IMR-90 (cell line): ENCODE data around the gene SOX8. TPM values are rescaled to one million over a fixed set of nuclear protein-coding genes. Genes with fewer than 3 reads are reported as not detected.

Source experiments
- ATAC-seq: fragments of 200-7000 bp; cut with Tn5 transposase; 2 replicates; pipeline ENCODE4 v1.9.1; 2020; ENCODE audit warnings: low read depth, mild to moderate bottlenecking, moderate library complexity
- BruUV-seq: library from RNA; stranded (reverse); fragments of 400-500 nt; replicated peaks from 2 replicates; lab custom pipeline; 2021; lab: Mats Ljungman, UMichigan
- CTCF ChIA-PET: fragments of 300-600 bp; formaldehyde crosslinking; extraction: SDS; loops from one replicate; lab custom pipeline; 2021; ENCODE audit warnings: antibody characterized with exemption; lab: Yijun Ruan, JAX
- POLR2A ChIA-PET: fragments of 300-600 bp; sonication (Branson Sonifier 250); formaldehyde crosslinking; loops from one replicate; lab custom pipeline; 2022; ENCODE audit warnings: antibody characterized with exemption; ENCODE audit not compliant: unreplicated experiment; lab: Charles Lee
- DNase-seq: peaks from one replicate; pipeline ENCODE4 v3.0.0; 2013
- H2AFZ ChIP-seq: replicated peaks from 2 replicates; pipeline ENCODE3; 2013; ENCODE audit warnings: low read length, mild to moderate bottlenecking; ENCODE audit not compliant: poor library complexity
- H2AK5ac ChIP-seq: 2 replicates; pipeline ENCODE4 v1.6.1; 2013; ENCODE audit warnings: low read depth, low read length, inconsistent platforms
- H2AK9ac ChIP-seq: replicated peaks from 2 replicates; pipeline ENCODE3; 2013; ENCODE audit warnings: mild to moderate bottlenecking, low read depth, low read length, moderate library complexity; ENCODE audit not compliant: poor library complexity
- H2BK120ac ChIP-seq: 2 replicates; pipeline ENCODE4 v1.6.1; 2013; ENCODE audit warnings: low read depth, low read length, inconsistent platforms
- H2BK15ac ChIP-seq: 3 replicates; pipeline ENCODE4 v1.6.1; 2013; ENCODE audit warnings: low read depth, low read length, inconsistent platforms
- H2BK20ac ChIP-seq: 2 replicates; pipeline ENCODE4 v1.6.1; 2013; ENCODE audit warnings: low read depth, mild to moderate bottlenecking, inconsistent platforms, low read length, moderate library complexity
- H2BK5ac ChIP-seq: 2 replicates; pipeline ENCODE4 v1.6.1; 2013; ENCODE audit warnings: mild to moderate bottlenecking, low read depth, low read length, inconsistent platforms; ENCODE audit not compliant: poor library complexity, severe bottlenecking
- H3K14ac ChIP-seq: replicated peaks from 2 replicates; pipeline ENCODE4 v1.6.1; 2013; ENCODE audit warnings: low read depth, low read length, inconsistent platforms
- H3K18ac ChIP-seq: 2 replicates; pipeline ENCODE4 v1.6.1; 2013; ENCODE audit warnings: low read depth, low read length, control low read depth
- H3K23ac ChIP-seq: 2 replicates; pipeline ENCODE4 v1.6.1; 2013; ENCODE audit warnings: low read depth, low read length, inconsistent platforms
- H3K27ac ChIP-seq: 2 replicates; pipeline ENCODE4 v1.5.1; 2013; ENCODE audit warnings: mild to moderate bottlenecking, control low read depth, low read length; ENCODE audit not compliant: insufficient read depth
- H3K27me3 ChIP-seq: 2 replicates; pipeline ENCODE4 v1.6.1; 2013; ENCODE audit warnings: low read length; ENCODE audit not compliant: control insufficient read depth, insufficient read depth
- H3K36me3 ChIP-seq: 2 replicates; pipeline ENCODE4 v1.6.1; 2013; ENCODE audit warnings: low read length, mixed read lengths; ENCODE audit not compliant: control insufficient read depth, insufficient read depth
- H3K4ac ChIP-seq: 2 replicates; pipeline ENCODE4 v1.6.1; 2013; ENCODE audit warnings: low read depth, low read length, inconsistent platforms
- H3K4me1 ChIP-seq: 2 replicates; pipeline ENCODE4 v1.6.1; 2013; ENCODE audit warnings: low read length, mixed read lengths; ENCODE audit not compliant: control insufficient read depth, insufficient read depth
- H3K4me2 ChIP-seq: 2 replicates; pipeline ENCODE4 v1.6.1; 2013; ENCODE audit warnings: low read depth, mild to moderate bottlenecking, control low read depth, low read length, moderate library complexity
- H3K4me3 ChIP-seq: 2 replicates; pipeline ENCODE4 v1.5.1; 2013; ENCODE audit warnings: low read depth, mild to moderate bottlenecking, control low read depth, low read length, moderate library complexity; ENCODE audit not compliant: insufficient read depth
- H3K56ac ChIP-seq: 2 replicates; pipeline ENCODE4 v1.6.1; 2013; ENCODE audit warnings: low read length, inconsistent platforms; ENCODE audit not compliant: insufficient read depth; ENCODE audit errors: extremely low read depth
- H3K79me1 ChIP-seq, 2 experiments: 2 replicates each; pipeline ENCODE4 v1.6.1; 2013; ENCODE audit warnings: low read length in 2 of 2, inconsistent platforms in 1 of 2, low read depth in 1 of 2
- H3K9ac ChIP-seq: 2 replicates; pipeline ENCODE4 v1.6.1; 2013; ENCODE audit warnings: low read depth, low read length, control low read depth
- H3K9me1 ChIP-seq: 2 replicates; pipeline ENCODE4 v1.6.1; 2013; ENCODE audit warnings: low read length, inconsistent platforms; ENCODE audit not compliant: insufficient read depth
- H3K9me3 ChIP-seq: 2 replicates; pipeline ENCODE4 v1.6.1; 2013; ENCODE audit warnings: low read length; ENCODE audit not compliant: control insufficient read depth, insufficient read depth
- H4K20me1 ChIP-seq: 2 replicates; pipeline ENCODE4 v1.6.1; 2013; ENCODE audit warnings: low read length, inconsistent platforms; ENCODE audit not compliant: insufficient read depth
- H4K5ac ChIP-seq: 2 replicates; pipeline ENCODE4 v1.6.1; 2013; ENCODE audit warnings: mild to moderate bottlenecking, low read depth, low read length, control low read depth
- H4K8ac ChIP-seq, 2 experiments: 2 replicates each; pipeline ENCODE4 v1.6.1; 2013; ENCODE audit warnings: low read depth in 2 of 2, low read length in 2 of 2, control low read depth in 1 of 2, inconsistent platforms in 1 of 2
- H4K91ac ChIP-seq: 2 replicates; pipeline ENCODE4 v1.6.1; 2013; ENCODE audit warnings: low read depth, low read length, inconsistent platforms; ENCODE audit not compliant: insufficient read depth
- RFX5 ChIP-seq: IDR thresholded peaks from 2 replicates; pipeline ENCODE4 v1.8.0; 2012; ENCODE audit warnings: low read depth, mild to moderate bottlenecking, low read length, moderate library complexity
- WGBS, 2 experiments: methylation state at CpG; one replicate each; pipeline versions ENCODE4 v1.1.5 to v1.1.7; 2013; ENCODE audit warnings: missing lambda C conversion rate in 2 of 2; ENCODE audit not compliant: insufficient read length in 1 of 2; ENCODE audit errors: extremely low coverage in 2 of 2; 5-methylcytosine and 5-hydroxymethylcytosine counted together
- dilution Hi-C: fragments of 300-500 bp; cut with HindIII; formaldehyde crosslinking; loops from one replicate; pipeline ENCODE4 v1.14.3; 2018; ENCODE audit warnings: low sequenced_read_pairs; ENCODE audit not compliant: unreplicated experiment
- in situ Hi-C: fragments of 300-500 bp; cut with MboI; formaldehyde crosslinking; loops from 3 replicates; pipeline ENCODE4 v1.14.3; 2019; ENCODE audit warnings: low sequenced_read_pairs, inconsistent platforms, mixed read lengths
- intact Hi-C: fragments of 100-400 bp; cut with micrococcal nuclease; formaldehyde crosslinking; loops from 2 replicates; pipeline ENCODE4 v1.10.0; 2022
- polyA plus RNA-seq, 3 experiments: library from polyadenylated mRNA; depleted of rRNA; stranded (reverse); fragments of >200 nt; gene quantifications; 2 replicates each; pipeline ENCODE4 v1.2.3, GENCODE V29; 2012; ENCODE audit warnings: low replicate concordance in 1 of 3
- total RNA-seq: library from RNA; depleted of rRNA; stranded (reverse); fragments of >200 nt; gene quantifications from 2 replicates; pipeline ENCODE4 v1.2.3, GENCODE V29; 2012
- TF ChIP-seq, protein P1 (sequence below): fragments of 150-350 bp; IDR thresholded peaks from 2 replicates; pipeline ENCODE4 v1.6.1; 2017; ENCODE audit warnings: mild to moderate bottlenecking, antibody characterized with exemption, low read length, low read depth

SOX8 gene
- total and polyA plus RNA-seq, 2 of the 4 experiments (the other 2 are of a cell fraction), result under 0.01 to 0.26 TPM

GRCh38 chr16:969508-970385, 11.8 kb upstream of the SOX8 start:
- H3K56ac ChIP-seq, result no peak overlapping the region
- WGBS, 2 experiments, result 12% methylated on average over 22 of the region's 55 CpGs; no CpG with 5 or more reads in 1 of the 2 experiments
- peak overlapping the region; percentile 83 for H2AK9ac ChIP-seq
- H4K91ac ChIP-seq, result peak overlapping the region; percentile 62
- peak overlapping the region; percentile 83 for H3K4ac ChIP-seq
- peak overlapping the region; percentile 15 for H2BK5ac ChIP-seq
- no peak overlapping the region for H3K18ac ChIP-seq
- H4K5ac ChIP-seq, result 0 out of 2 replicates have a peak overlapping the region, but pooled peaks have one; percentile 50
- H3K4me2 ChIP-seq, result peak overlapping the region; percentile 56
- DNase-seq (peak; percentile 13), ATAC-seq (peak; percentile 6)
- H3K9ac ChIP-seq, result peak overlapping the region; percentile 89
- no peak overlapping the region for H2BK20ac ChIP-seq
- H4K20me1 ChIP-seq, result no peaks in the 10 kb centered on the region
- H3K36me3 ChIP-seq, result peaks cover 12% of the 10 kb centered on the region; the same call in 1 of the 2 replicates
- H2BK15ac ChIP-seq, result no peak overlapping the region
- H3K27me3 ChIP-seq, result peaks cover 19% of the 10 kb centered on the region
- peak overlapping the region; percentile 52; the same call in 1 of the 2 replicates for H2AK5ac ChIP-seq
- H3K23ac ChIP-seq, result peak overlapping the region; percentile 64
- ChIA-PET CTCF (interaction anchor here (0.5 kb wide), 1 partner anchor 109 kb away, joined by 3 read pairs; no protein-coding TSS in a partner anchor), POLR2A (no interaction called here)
- H3K14ac ChIP-seq, result peak overlapping the region; percentile 48
- H3K79me1 ChIP-seq, result peaks cover 11 to 14% of the 10 kb centered on the region in 2 experiments
- H2AFZ ChIP-seq, result peak overlapping the region; percentile 100
- BruUV-seq, result no TSS peak
- H3K27ac ChIP-seq, result peak overlapping the region; percentile 76; the same call in 1 of the 2 replicates
- dilution Hi-C loops, result no loop called here
- intact Hi-C loops, result no loop called here
- peaks cover 7% of the 10 kb centered on the region for H3K9me1 ChIP-seq
- peak overlapping the region; percentile 55 to 87; a peak in 3 of 4 replicates for H4K8ac ChIP-seq
- peaks cover 12% of the 10 kb centered on the region; the same call in 1 of the 2 replicates for H3K9me3 ChIP-seq
- no peak overlapping the region for H2BK120ac ChIP-seq
- peaks cover 8% of the 10 kb centered on the region for H3K4me1 ChIP-seq
- H3K4me3 ChIP-seq, result peak overlapping the region; percentile 73
- TF ChIP-seq, protein P1, sequence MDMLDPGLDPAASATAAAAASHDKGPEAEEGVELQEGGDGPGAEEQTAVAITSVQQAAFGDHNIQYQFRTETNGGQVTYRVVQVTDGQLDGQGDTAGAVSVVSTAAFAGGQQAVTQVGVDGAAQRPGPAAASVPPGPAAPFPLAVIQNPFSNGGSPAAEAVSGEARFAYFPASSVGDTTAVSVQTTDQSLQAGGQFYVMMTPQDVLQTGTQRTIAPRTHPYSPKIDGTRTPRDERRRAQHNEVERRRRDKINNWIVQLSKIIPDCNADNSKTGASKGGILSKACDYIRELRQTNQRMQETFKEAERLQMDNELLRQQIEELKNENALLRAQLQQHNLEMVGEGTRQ, result no peak
- no peak for TF ChIP-seq RFX5
- in situ Hi-C loops, result no loop called here
